Small intestine (tissue), 7 donors: ENCODE measurements around the gene B9D1. TPM values are rescaled to one million over a fixed set of nuclear protein-coding genes. Genes with fewer than 3 reads are reported as not detected.

Experiments
- DNase-seq, 2 donors: peaks; one replicate each; pipeline versions ENCODE4 v3.0.0 to v3.0.0-alpha.2; 2013
- FAIRE-seq: peaks from 2 replicates; lab custom pipeline; 2012; peaks lifted over from hg19 to GRCh38; lab: Jason Lieb, UNC
- H3K27ac ChIP-seq, 3 donors: one replicate each; pipeline ENCODE4 v1.5.1; 2013; ENCODE audit warnings: low read length in 2 of 3, mild to moderate bottlenecking in 2 of 3, control low read depth in 1 of 3, inconsistent platforms in 1 of 3, low read depth in 1 of 3, moderate library complexity in 1 of 3
- H3K27me3 ChIP-seq, 3 donors: one replicate each; pipeline ENCODE4 v1.6.1; 2013; ENCODE audit warnings: low read length in 3 of 3, inconsistent platforms in 1 of 3; ENCODE audit not compliant: control insufficient read depth in 3 of 3, insufficient read depth in 3 of 3
- H3K36me3 ChIP-seq, 3 donors: one replicate each; pipeline ENCODE4 v1.6.1; 2013; ENCODE audit warnings: low read length in 3 of 3, inconsistent platforms in 1 of 3, low read depth in 1 of 3, mild to moderate bottlenecking in 1 of 3, moderate library complexity in 1 of 3; ENCODE audit not compliant: control insufficient read depth in 3 of 3, insufficient read depth in 2 of 3
- H3K4me1 ChIP-seq, 3 donors: one replicate each; pipeline ENCODE4 v1.6.1; 2013; ENCODE audit warnings: low read length in 2 of 3, inconsistent platforms in 1 of 3, low read depth in 1 of 3, mild to moderate bottlenecking in 1 of 3, moderate library complexity in 1 of 3; ENCODE audit not compliant: control insufficient read depth in 3 of 3, insufficient read depth in 2 of 3
- H3K4me3 ChIP-seq, 3 donors: one replicate each; pipeline ENCODE4 v1.5.1; 2013; ENCODE audit warnings: low read length in 3 of 3, control low read depth in 1 of 3, inconsistent platforms in 1 of 3, low read depth in 1 of 3, mild to moderate bottlenecking in 1 of 3, moderate library complexity in 1 of 3
- H3K9me3 ChIP-seq, 2 donors: one replicate each; pipeline ENCODE4 v1.6.1; 2013; ENCODE audit warnings: low read depth in 1 of 2, low read length in 1 of 2; ENCODE audit not compliant: control insufficient read depth in 2 of 2, insufficient read depth in 1 of 2
- WGBS, 3 donors: extraction: QIAGEN DNeasy Blood & Tissue Kit; methylation state at CpG; one replicate each; pipeline ENCODE4 v1.1.7; 2013; 5-methylcytosine and 5-hydroxymethylcytosine counted together
- polyA plus RNA-seq, 4 donors: library from polyadenylated mRNA; stranded (reverse) in 3 of 4; unstranded in 1 of 4; fragments of 200-250 nt in 3 of 4; fragments of 120-200 nt in 1 of 4; gene quantifications; one replicate each; pipeline versions ENCODE4 v1.2.1 to v1.2.3, GENCODE V29; 2013
- donor health status: healthy with polysubstance abuse.
- donor health status: control.
- donor health status: control.
- donor health status: Bipolar disorder and iron deficiency.
- donor health status: healthy.

The B9D1 gene
- polyA plus RNA-seq, 4 donors, result 2.2 to 18.1 (median 12.9) TPM

DNA sequence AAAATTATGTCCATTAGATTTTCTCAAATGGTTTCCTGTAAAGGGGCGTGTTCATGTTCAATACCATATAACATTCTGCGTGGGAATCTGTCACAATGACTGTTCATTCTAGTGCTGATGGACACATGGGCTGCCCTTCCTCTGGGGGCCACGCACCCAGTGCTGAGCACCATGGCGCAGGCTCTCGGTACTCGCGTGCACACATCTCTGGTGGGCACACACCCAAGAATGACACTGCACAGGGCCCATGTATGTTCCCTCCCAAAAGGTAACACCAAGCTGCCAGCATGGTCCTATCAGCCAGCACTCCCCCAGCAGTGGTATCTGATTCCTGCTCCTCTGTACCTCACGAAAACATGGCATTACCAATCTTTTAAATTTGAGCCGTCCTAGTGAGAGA is 13.7 kb downstream of the B9D1 start:
- Histone ChIP-seq H3K4me1 (peaks cover 0 to 46% (median 0%) of the 10 kb centered on the region in 3 donors), H3K36me3 (peaks cover 0 to 30% (median 0%) of the 10 kb centered on the region in 3 donors), H3K27me3 (no peaks in the 10 kb centered on the region), H3K4me3 (no peak overlapping the region), H3K9me3 (peaks cover 0 to 5% of the 10 kb centered on the region in 2 donors), H3K27ac (no peak overlapping the region)
- no peak for DNase-seq
- 93 to 95% (median 94%) methylated on average over 9 of the region's 9 CpGs for WGBS, 3 donors
- no peak for FAIRE-seq

DNA sequence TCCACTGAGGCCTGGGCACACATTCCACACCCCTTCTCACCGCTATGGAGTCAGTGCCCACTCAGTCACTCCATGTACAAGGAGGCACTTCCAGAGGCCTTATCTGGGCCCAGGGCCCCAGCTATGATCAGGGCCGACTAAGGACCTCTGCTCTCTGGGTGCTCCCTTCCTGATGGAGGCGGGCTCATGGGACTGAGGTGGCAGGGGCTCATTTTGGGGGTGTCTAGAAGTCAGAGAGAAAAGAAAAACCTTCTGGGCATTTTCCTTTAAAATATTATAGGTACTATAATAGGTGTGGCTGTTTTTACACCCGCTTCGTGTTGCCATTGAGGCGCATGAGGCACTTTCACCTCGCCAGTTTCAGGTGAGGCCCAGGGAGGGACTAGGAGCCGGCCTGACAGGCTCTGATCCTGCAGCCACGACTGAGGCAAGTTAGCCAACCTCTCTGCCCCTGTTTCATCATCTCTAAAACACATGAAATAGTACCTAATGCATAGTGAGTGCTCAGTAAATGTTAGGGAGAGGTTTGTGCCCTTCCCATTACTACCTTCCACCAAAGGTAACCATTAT is 14.4 kb downstream of the B9D1 start:
- Histone ChIP-seq H3K9me3 (peaks cover 0 to 5% of the 10 kb centered on the region in 2 donors), H3K27ac (peak overlapping the region in 1 of 3 donors; percentile 76), H3K27me3 (no peaks in the 10 kb centered on the region), H3K4me1 (peaks cover 0 to 48% (median 0%) of the 10 kb centered on the region in 3 donors), H3K4me3 (no peak overlapping the region), H3K36me3 (peaks cover 0 to 37% (median 0%) of the 10 kb centered on the region in 3 donors)
- no peak for FAIRE-seq
- DNase-seq, result peak in 1 of 2 donors; percentile 76
- 47 to 71% (median 65%) methylated on average over 9 of the region's 9 CpGs for WGBS, 3 donors

DNA sequence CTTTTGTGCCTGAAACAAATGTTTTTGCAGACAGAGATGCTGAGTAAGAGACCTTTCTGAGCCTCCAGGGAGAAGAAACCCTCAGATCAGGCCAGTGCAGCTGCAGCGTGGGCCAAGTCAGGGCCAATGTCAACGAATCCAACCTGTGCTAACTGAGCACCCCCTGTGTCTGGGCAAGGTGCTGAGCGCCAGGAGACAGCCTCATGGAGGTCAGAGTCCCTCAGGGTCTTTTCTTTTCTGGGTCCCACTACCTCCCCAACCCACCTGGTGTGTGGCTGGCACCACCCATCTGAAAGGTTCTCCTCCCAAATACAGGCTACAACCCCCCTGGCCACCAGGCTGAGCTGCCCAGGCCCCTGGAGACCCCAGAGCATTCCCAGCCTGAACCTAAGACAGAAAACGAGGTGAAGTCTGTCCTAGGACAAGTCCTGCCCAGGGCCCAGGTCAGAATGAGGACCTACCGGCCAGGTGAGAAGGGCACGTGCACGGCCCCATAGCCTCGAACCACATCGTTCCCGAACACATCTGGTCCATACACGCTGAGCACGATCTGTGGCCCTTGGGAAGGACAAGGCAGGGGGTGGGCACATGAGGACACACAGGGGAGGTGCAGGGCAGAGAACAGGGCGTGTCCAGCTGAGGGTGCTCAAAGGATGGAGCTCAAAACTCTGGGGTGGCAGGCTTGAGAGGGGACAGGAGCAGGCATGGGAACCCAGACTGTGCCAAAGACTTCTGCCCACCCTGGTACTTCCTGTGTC is 15.0 kb downstream of the B9D1 start:
- Histone ChIP-seq H3K27ac (peak overlapping the region in 1 of 3 donors; percentile 76), H3K4me3 (no peak overlapping the region), H3K4me1 (peaks cover 0 to 50% (median 0%) of the 10 kb centered on the region in 3 donors), H3K27me3 (no peaks in the 10 kb centered on the region), H3K36me3 (peaks cover 0 to 41% (median 0%) of the 10 kb centered on the region in 3 donors), H3K9me3 (peaks cover 0 to 5% of the 10 kb centered on the region in 2 donors)
- WGBS, 3 donors, result 78 to 88% (median 81%) methylated on average over 13 of the region's 13 CpGs
- FAIRE-seq, result no peak
- DNase-seq, result peak in 1 of 2 donors; percentile 24

DNA sequence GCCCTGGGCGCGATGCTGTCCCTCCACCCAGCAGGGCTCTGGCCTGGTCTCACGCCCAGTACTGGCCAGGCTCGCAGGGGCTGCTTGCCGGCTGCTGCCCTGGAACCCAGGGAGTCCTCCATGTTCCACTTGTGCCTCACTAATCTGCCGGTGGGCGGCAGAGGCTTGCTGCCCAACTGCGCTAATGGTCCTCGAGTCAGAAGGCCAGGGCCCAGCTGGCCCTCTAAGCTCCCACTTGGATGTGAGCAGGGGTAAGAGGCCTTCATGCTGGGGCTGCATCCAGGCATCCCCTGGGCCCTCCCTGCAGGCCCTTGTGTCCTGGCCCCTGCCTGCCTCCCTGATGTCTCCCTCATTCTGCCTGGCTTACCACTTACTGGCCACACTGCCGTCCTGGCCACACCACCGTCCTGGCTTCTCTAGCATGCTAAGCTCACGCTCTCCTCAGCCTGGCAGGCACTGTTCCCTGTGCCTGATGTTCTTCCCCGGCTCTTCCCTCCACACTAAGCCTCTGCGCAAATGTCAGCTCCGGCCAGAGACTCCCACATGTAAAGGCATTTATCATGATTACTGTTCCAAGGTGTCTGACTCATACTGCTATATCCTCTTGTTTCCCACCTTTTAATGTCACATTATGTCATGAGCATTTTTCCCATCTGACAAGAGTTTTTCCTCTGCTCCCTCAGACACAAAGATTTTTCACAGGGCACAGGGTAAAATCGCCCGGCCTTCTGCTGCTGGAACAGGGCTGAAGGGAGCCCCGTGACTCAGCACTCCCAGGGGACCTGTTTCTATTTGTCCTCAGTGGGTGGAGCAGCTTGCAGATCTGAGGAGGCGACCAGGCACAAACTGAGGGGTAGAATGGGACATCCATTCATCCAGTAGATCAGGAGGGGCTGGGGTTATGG is 15.9 kb downstream of the B9D1 start:
- Histone ChIP-seq H3K4me3 (no peak overlapping the region), H3K27ac (peak overlapping the region in 2 of 3 donors; percentile 15 to 76), H3K4me1 (peaks cover 0 to 59% (median 0%) of the 10 kb centered on the region in 3 donors), H3K36me3 (peaks cover 0 to 47% (median 0%) of the 10 kb centered on the region in 3 donors), H3K27me3 (no peaks in the 10 kb centered on the region), H3K9me3 (peaks cover 0 to 5% of the 10 kb centered on the region in 2 donors)
- FAIRE-seq (no peak), DNase-seq (peak in 1 of 2 donors; percentile 71)
- WGBS, 3 donors, result 68 to 86% (median 81%) methylated on average over 19 of the region's 19 CpGs

DNA sequence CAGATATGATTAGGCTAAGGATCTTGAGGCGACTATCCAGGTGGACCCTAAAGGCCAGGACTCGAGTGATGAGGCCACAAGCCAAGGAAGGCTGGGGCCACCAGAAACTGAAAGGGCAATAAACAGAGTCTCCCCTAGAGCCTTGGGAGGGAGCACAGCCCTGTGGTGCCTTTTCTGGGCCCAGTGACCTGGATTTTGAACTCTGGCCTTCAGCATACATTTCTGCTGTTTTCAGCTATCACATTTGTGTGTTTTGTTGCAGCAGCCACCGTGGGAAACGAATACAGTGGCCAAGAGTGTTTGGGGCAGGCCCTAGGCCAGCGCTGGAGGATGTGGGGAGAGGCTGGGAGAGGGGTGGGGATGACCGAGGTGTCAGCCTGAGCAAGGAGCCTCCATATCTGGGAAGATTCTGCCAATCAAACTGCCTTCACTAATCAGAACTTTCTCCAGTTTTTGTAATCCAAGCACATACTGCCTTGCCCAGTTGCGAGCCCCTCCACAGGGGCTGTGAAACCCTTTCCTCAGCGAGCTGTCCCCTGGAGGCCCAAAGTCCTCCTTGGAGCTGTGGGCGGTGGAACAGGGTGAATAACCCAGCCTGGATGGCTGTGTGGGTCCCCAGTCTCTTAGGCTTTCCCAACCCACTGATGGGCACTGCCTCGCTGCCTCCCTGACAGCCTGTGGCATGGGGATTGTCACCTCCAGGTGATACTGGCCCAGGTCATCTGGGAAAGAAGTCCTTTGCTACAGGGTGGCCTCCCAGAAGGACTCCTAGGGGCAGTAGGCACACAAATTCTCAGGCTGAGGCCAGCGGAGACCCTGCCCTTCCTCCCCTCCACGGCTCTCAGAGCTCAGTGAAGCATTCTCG is 16.8 kb downstream of the B9D1 start:
- H3K4me3 ChIP-seq, result no peak overlapping the region
- H3K4me1 ChIP-seq, result peaks cover 0 to 66% (median 0%) of the 10 kb centered on the region in 3 donors
- no peaks in the 10 kb centered on the region for H3K27me3 ChIP-seq
- peak in 1 of 2 donors; percentile 46 for DNase-seq
- peak overlapping the region in 2 of 3 donors; percentile 15 to 76 for H3K27ac ChIP-seq
- 74 to 80% (median 77%) methylated on average over 13 of the region's 13 CpGs for WGBS, 3 donors
- no peak for FAIRE-seq
- H3K36me3 ChIP-seq, result peaks cover 0 to 52% (median 0%) of the 10 kb centered on the region in 3 donors
- peaks cover 0 to 5% of the 10 kb centered on the region in 2 donors for H3K9me3 ChIP-seq

DNA sequence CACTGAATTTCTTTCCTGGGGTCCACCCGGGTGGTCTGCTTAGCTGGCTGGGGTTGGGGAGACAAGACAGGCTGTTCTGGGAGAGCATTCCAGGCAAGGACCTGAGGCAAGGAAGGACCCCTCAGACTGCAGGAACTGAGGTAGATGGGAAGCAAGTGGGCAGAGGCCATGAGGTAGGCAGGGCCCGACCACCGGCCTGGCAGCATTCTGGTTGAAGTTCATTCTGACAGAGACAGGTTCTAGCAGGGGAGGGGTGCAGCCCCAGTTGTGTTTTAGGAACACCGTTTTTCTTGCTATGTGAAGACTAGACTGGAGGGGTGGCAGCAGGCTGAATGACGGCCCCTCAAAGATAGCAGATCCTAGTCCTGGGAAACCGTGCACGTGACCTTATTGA is 17.5 kb downstream of the B9D1 start:
- H3K4me3 ChIP-seq, result no peak overlapping the region
- WGBS, 3 donors, result 85 to 89% (median 88%) methylated on average over 7 of the region's 7 CpGs
- no peak for FAIRE-seq
- no peak overlapping the region for H3K27ac ChIP-seq
- no peaks in the 10 kb centered on the region for H3K27me3 ChIP-seq
- DNase-seq, result no peak
- H3K36me3 ChIP-seq, result peaks cover 0 to 52% (median 0%) of the 10 kb centered on the region in 3 donors
- peaks cover 0 to 5% of the 10 kb centered on the region in 2 donors for H3K9me3 ChIP-seq
- H3K4me1 ChIP-seq, result peaks cover 0 to 66% (median 0%) of the 10 kb centered on the region in 3 donors

DNA sequence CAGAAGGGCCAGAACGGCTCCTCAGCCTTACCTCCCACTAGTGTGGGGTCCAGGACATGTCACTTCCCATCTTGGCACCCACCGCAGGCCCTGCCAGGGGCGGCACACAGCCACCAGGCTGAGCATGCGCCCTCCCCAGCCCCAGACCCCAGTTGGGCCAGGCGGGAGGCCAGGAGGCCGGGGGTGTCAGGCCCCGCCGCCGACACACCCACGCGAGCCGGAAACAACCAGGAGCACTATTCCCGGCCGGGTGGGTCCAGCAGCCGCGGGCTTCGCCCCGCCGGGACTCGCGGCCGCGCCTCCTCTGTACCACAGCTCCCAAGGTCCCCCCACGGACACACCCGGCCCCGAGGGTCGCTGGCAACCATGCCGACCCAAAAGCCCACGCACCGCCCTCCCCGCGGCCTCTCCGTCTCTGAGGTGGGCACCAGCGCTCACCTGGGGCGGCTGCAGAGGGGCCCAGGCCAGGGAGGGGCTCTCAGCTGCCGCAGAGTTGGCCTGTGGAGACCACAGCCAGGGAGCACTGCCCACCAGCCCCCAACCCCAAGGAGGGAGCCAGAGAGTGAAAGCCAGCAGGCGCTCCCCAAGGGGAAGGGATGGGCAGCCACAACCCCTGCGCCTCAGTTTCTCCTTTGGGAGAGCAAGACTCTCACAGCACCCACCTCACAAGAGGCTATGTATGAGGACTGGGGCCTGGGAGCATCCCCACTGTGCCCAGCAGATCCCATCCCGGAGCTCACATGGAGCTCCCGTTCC is 18.0 kb downstream of the B9D1 start:
- no peak overlapping the region for H3K4me3 ChIP-seq
- H3K4me1 ChIP-seq, result peaks cover 0 to 67% (median 0%) of the 10 kb centered on the region in 3 donors
- H3K9me3 ChIP-seq, result peaks cover 0 to 5% of the 10 kb centered on the region in 2 donors
- peaks cover 0 to 53% (median 0%) of the 10 kb centered on the region in 3 donors for H3K36me3 ChIP-seq
- WGBS, 3 donors, result 68 to 83% (median 74%) methylated on average over 36 to 40 of the region's 40 CpGs
- no peak overlapping the region for H3K27ac ChIP-seq
- no peaks in the 10 kb centered on the region for H3K27me3 ChIP-seq
- FAIRE-seq (no peak), DNase-seq (no peak)
